Osteoblast (primary cell): ENCODE measurements around the gene CLCN3. TPM values are rescaled to one million over a fixed set of nuclear protein-coding genes. Genes with fewer than 3 reads are reported as not detected.

Experiments
- DNase-seq: peaks from one replicate; pipeline ENCODE4 v3.0.0; 2011; ENCODE audit warnings: low spot score, mixed read lengths; ENCODE audit not compliant: insufficient read length; ENCODE audit errors: missing footprints
- H2AFZ ChIP-seq: 2 replicates; pipeline ENCODE4 v1.6.0; 2011; ENCODE audit warnings: mild to moderate bottlenecking, low read length
- H3K27ac ChIP-seq: 2 replicates; pipeline ENCODE4 v1.5.1; 2011; ENCODE audit warnings: mild to moderate bottlenecking, low read depth, low read length, moderate library complexity
- H3K27me3 ChIP-seq: 2 replicates; pipeline ENCODE4 v1.6.0; 2012; ENCODE audit warnings: mild to moderate bottlenecking, control low read depth, inconsistent platforms, low read length, moderate library complexity; ENCODE audit not compliant: insufficient read depth
- H3K36me3 ChIP-seq: 2 replicates; pipeline ENCODE4 v1.5.1; 2011; ENCODE audit warnings: mild to moderate bottlenecking, low read length, control low read depth, moderate library complexity; ENCODE audit not compliant: insufficient read depth
- H3K4me1 ChIP-seq: 2 replicates; pipeline ENCODE4 v1.5.1; 2011; ENCODE audit warnings: mild to moderate bottlenecking, low read length, control low read depth, moderate library complexity; ENCODE audit not compliant: insufficient read depth
- H3K4me2 ChIP-seq: 2 replicates; pipeline ENCODE4 v1.6.0; 2011; ENCODE audit warnings: mild to moderate bottlenecking, low read length; ENCODE audit not compliant: insufficient read depth
- H3K4me3 ChIP-seq: fragments of 200-600 bp; sonication (generic); 3 replicates; pipeline ENCODE4 v1.5.1; 2012; ENCODE audit warnings: mild to moderate bottlenecking, low read length, inconsistent platforms; ENCODE audit not compliant: insufficient read depth
- H3K79me2 ChIP-seq: 2 replicates; pipeline ENCODE4 v1.6.0; 2012; ENCODE audit warnings: mild to moderate bottlenecking, low read length, control low read depth, inconsistent platforms; ENCODE audit not compliant: insufficient read depth
- H3K9me3 ChIP-seq: 2 replicates; pipeline ENCODE4 v1.5.1; 2011; ENCODE audit warnings: low read depth, low read length, control low read depth
- H4K20me1 ChIP-seq: 2 replicates; pipeline ENCODE4 v1.6.0; 2012; ENCODE audit warnings: mild to moderate bottlenecking, low read length, control low read depth; ENCODE audit not compliant: insufficient read depth
- CTCF ChIP-seq: IDR thresholded peaks from 2 replicates; pipeline ENCODE4 v1.5.1; 2011; ENCODE audit warnings: mild to moderate bottlenecking, low read depth, low read length, moderate library complexity; ENCODE audit errors: extremely low read depth
- total RNA-seq: library from RNA; depleted of rRNA; stranded (reverse); fragments of >200 nt; gene quantifications from 2 replicates; pipeline ENCODE4 v1.2.3, GENCODE V29; 2012

Gene CLCN3
- total RNA-seq, 1 donor: 32.2 TPM

- H2AFZ ChIP-seq: no peak overlapping the region
Observed at GRCh38 chr4:169618286-169618685, 2.1 kb upstream of the CLCN3 start.

DNA sequence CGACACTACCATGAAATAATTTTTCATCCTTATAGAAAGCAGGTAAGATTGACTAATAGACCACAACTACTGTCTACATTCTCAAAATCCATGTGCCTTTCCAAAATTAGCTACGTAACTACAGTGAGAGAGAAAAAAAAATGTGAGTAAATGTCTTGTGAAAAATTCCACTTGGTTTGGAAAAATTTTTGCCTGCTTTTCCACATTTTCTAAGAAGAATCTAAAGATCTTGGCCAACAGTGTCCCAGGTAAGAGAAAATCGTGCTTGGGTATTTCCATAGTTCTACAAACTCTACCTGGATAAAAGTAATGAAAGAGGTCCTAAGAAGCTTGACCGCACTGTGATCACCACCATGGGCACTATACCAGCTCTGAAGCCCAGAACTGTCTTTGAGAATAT is 1.4 kb upstream of the CLCN3 start:
- H2AFZ ChIP-seq: peak overlapping the region; percentile 98
- no peaks in the 10 kb centered on the region for H3K9me3 ChIP-seq
- H3K4me2 ChIP-seq: peak overlapping the region; percentile 97
- H4K20me1 ChIP-seq: peaks cover 3% of the 10 kb centered on the region
- TF ChIP-seq CTCF: no peak
- H3K36me3 ChIP-seq: no peaks in the 10 kb centered on the region
- peaks cover 22% of the 10 kb centered on the region for H3K4me1 ChIP-seq
- peaks cover 35% of the 10 kb centered on the region for H3K79me2 ChIP-seq
- peak overlapping the region; percentile 82 for H3K4me3 ChIP-seq
- peak overlapping the region; percentile 99 for H3K27ac ChIP-seq
- H3K27me3 ChIP-seq: no peaks in the 10 kb centered on the region
- no peak for DNase-seq

More at GRCh38 chr4:169618286-169618685, 2.1 kb upstream of the CLCN3 start:
- Histone ChIP-seq H3K4me2 (no peak overlapping the region), H3K27me3 (no peaks in the 10 kb centered on the region), H3K9me3 (no peaks in the 10 kb centered on the region), H3K36me3 (no peaks in the 10 kb centered on the region), H3K4me1 (peaks cover 23% of the 10 kb centered on the region), H3K4me3 (no peak overlapping the region), H3K79me2 (peaks cover 28% of the 10 kb centered on the region), H3K27ac (peak overlapping the region; percentile 26), H4K20me1 (no peaks in the 10 kb centered on the region)
- no peak for DNase-seq
- TF ChIP-seq CTCF: no peak

- DNase-seq: no peak
- peak; percentile 66 for TF ChIP-seq CTCF
- peaks cover 3% of the 10 kb centered on the region for H4K20me1 ChIP-seq
- H2AFZ ChIP-seq: peak overlapping the region; percentile 98
- H3K27ac ChIP-seq: peak overlapping the region; percentile 99
- no peaks in the 10 kb centered on the region for H3K27me3 ChIP-seq
- peak overlapping the region; percentile 82 for H3K4me3 ChIP-seq
- peaks cover 41% of the 10 kb centered on the region for H3K79me2 ChIP-seq
- peak overlapping the region; percentile 97 for H3K4me2 ChIP-seq
- no peaks in the 10 kb centered on the region for H3K9me3 ChIP-seq
- H3K4me1 ChIP-seq: peaks cover 22% of the 10 kb centered on the region
- H3K36me3 ChIP-seq: no peaks in the 10 kb centered on the region
Observed at GRCh38 chr4:169619518-169619957, 840 bp upstream of the CLCN3 start.

GRCh38 chr4:169620880-169621248 is 486 bp downstream of the CLCN3 start:
- Histone ChIP-seq H3K79me2 (peaks cover 54% of the 10 kb centered on the region), H3K27me3 (no peaks in the 10 kb centered on the region), H3K9me3 (no peaks in the 10 kb centered on the region), H3K4me2 (peak overlapping the region; percentile 97), H3K36me3 (no peaks in the 10 kb centered on the region), H3K27ac (peak overlapping the region; percentile 99), H2AFZ (peak overlapping the region; percentile 86), H3K4me1 (peaks cover 22% of the 10 kb centered on the region), H4K20me1 (peaks cover 6% of the 10 kb centered on the region), H3K4me3 (peak overlapping the region; percentile 82)
- no peak for DNase-seq
- TF ChIP-seq CTCF: no peak
